SK-N-SH treated with all-trans-retinoic acid at 6 μM for 48 hours (cell line): ENCODE results near the gene RFWD3.

Experiments used
- ATAC-seq: fragments of 200-7000 bp; cut with Tn5 transposase; 3 replicates; pipeline ENCODE4 v1.9.1; 2020; ENCODE audit warnings: mild to moderate bottlenecking, moderate library complexity
- BACH2 ChIP-seq: fragments of 250-450 bp; sonication (Bioruptor Pico); IDR thresholded peaks from 2 replicates; pipeline ENCODE4 v1.9.0; 2021; ENCODE audit warnings: mild to moderate bottlenecking, borderline replicate concordance
- CREB5 ChIP-seq: fragments of 250-450 bp; sonication (Bioruptor Pico); IDR thresholded peaks from 2 replicates; pipeline ENCODE4 v1.5.1; 2020; ENCODE audit warnings: low read depth, mild to moderate bottlenecking, moderate library complexity
- CSDC2 ChIP-seq: fragments of 250-450 bp; sonication (Bioruptor Pico); IDR thresholded peaks from 2 replicates; pipeline ENCODE4 v1.5.0; 2020; ENCODE audit warnings: mild to moderate bottlenecking, moderate library complexity
- CSRNP3 ChIP-seq: fragments of 250-450 bp; sonication (Bioruptor Pico); IDR thresholded peaks from 2 replicates; pipeline ENCODE4 v1.5.1; 2021; ENCODE audit warnings: mild to moderate bottlenecking, moderate library complexity
- ESRRG ChIP-seq: fragments of 250-450 bp; sonication (Bioruptor Pico); IDR thresholded peaks from 2 replicates; pipeline ENCODE4 v1.6.1; 2021; ENCODE audit warnings: mild to moderate bottlenecking
- GLIS3 ChIP-seq: fragments of 250-450 bp; sonication (Bioruptor Pico); IDR thresholded peaks from 2 replicates; pipeline ENCODE4 v1.5.0; 2020; ENCODE audit warnings: mild to moderate bottlenecking, moderate library complexity
- ISL1 ChIP-seq: fragments of 250-450 bp; sonication (Bioruptor Pico); IDR thresholded peaks from 2 replicates; pipeline ENCODE4 v2.1.2; 2022; ENCODE audit warnings: mild to moderate bottlenecking, moderate library complexity
- OSR1 ChIP-seq: fragments of 250-450 bp; sonication (Bioruptor Pico); IDR thresholded peaks from 2 replicates; pipeline ENCODE4 v1.8.0; 2022; ENCODE audit warnings: moderate library complexity, mild to moderate bottlenecking, inconsistent platforms
- PATZ1 ChIP-seq: fragments of 250-450 bp; sonication (Bioruptor Pico); IDR thresholded peaks from 2 replicates; pipeline ENCODE4 v1.8.0; 2020; ENCODE audit warnings: mild to moderate bottlenecking, moderate library complexity, borderline replicate concordance
- POU6F1 ChIP-seq: fragments of 250-450 bp; sonication (Bioruptor Pico); IDR thresholded peaks from 2 replicates; pipeline ENCODE4 v1.8.0; 2021; ENCODE audit warnings: low read depth, mild to moderate bottlenecking, moderate library complexity, borderline replicate concordance
- PPARA ChIP-seq: fragments of 250-450 bp; sonication (Bioruptor Pico); IDR thresholded peaks from 2 replicates; pipeline ENCODE4 v1.5.0; 2020; ENCODE audit warnings: mild to moderate bottlenecking, borderline replicate concordance
- RARB ChIP-seq: fragments of 250-450 bp; sonication (Bioruptor Pico); IDR thresholded peaks from 2 replicates; pipeline ENCODE4 v1.8.0; 2021; ENCODE audit warnings: mild to moderate bottlenecking, moderate library complexity
- SNAI2 ChIP-seq: fragments of 250-450 bp; sonication (Bioruptor Pico); IDR thresholded peaks from 2 replicates; pipeline ENCODE4 v1.5.0; 2020; ENCODE audit warnings: mild to moderate bottlenecking, moderate library complexity
- TCF4 ChIP-seq: fragments of 250-450 bp; sonication (Bioruptor Pico); IDR thresholded peaks from 2 replicates; pipeline ENCODE4 v1.8.0; 2021; ENCODE audit warnings: mild to moderate bottlenecking, moderate library complexity, borderline replicate concordance
- TOX ChIP-seq: fragments of 250-450 bp; sonication (Bioruptor Pico); IDR thresholded peaks from 2 replicates; pipeline ENCODE4 v1.8.0; 2021; ENCODE audit warnings: mild to moderate bottlenecking, moderate library complexity, borderline replicate concordance
- TSHZ2 ChIP-seq: fragments of 250-450 bp; sonication (Bioruptor Pico); IDR thresholded peaks from 2 replicates; pipeline ENCODE4 v1.5.0; 2020; ENCODE audit warnings: mild to moderate bottlenecking, moderate library complexity
- ZC3H10 ChIP-seq: fragments of 250-450 bp; sonication (Bioruptor Pico); IDR thresholded peaks from 2 replicates; pipeline ENCODE4 v1.5.1; 2021; ENCODE audit warnings: mild to moderate bottlenecking, moderate library complexity
- ZFP3 ChIP-seq: fragments of 250-450 bp; sonication (Bioruptor Pico); IDR thresholded peaks from 2 replicates; pipeline ENCODE4 v1.5.0; 2020; ENCODE audit warnings: mild to moderate bottlenecking, moderate library complexity
- ZFP30 ChIP-seq: fragments of 450-650 bp; formaldehyde crosslinking; IDR thresholded peaks from 2 replicates; pipeline ENCODE4 v1.5.0; 2022; ENCODE audit warnings: mild to moderate bottlenecking, moderate library complexity
- ZNF565 ChIP-seq: fragments of 450-650 bp; formaldehyde crosslinking; conservative IDR thresholded peaks from 2 replicates; pipeline ENCODE4 v1.5.0; 2020; ENCODE audit warnings: low read depth, mild to moderate bottlenecking, moderate library complexity
- ZNF70 ChIP-seq: fragments of 450-650 bp; formaldehyde crosslinking; IDR thresholded peaks from 2 replicates; pipeline ENCODE4 v1.5.0; 2020; ENCODE audit warnings: mild to moderate bottlenecking, moderate library complexity
- ZNF8 ChIP-seq: fragments of 450-650 bp; formaldehyde crosslinking; IDR thresholded peaks from 2 replicates; pipeline ENCODE4 v1.5.0; 2020; ENCODE audit warnings: mild to moderate bottlenecking, moderate library complexity

RFWD3 gene

GRCh38 chr16:74680681-74681080, 14.0 kb upstream of the RFWD3 start:
- ATAC-seq: no peak
- TF ChIP-seq ZFP3 (CRISPR knock-in tag) (no peak), ZFP30 (no peak), CSRNP3 (no peak), SNAI2 (CRISPR knock-in tag) (no peak), TCF4 (CRISPR knock-in tag) (no peak), BACH2 (CRISPR knock-in tag) (no peak), ZNF70 (CRISPR knock-in tag) (no peak), GLIS3 (CRISPR knock-in tag) (no peak), TOX (CRISPR knock-in tag) (no peak), TSHZ2 (CRISPR knock-in tag) (no peak), OSR1 (CRISPR knock-in tag) (no peak), ZNF565 (no peak), CSDC2 (CRISPR knock-in tag) (no peak)

GRCh38 chr16:74679983-74680382, 13.3 kb upstream of the RFWD3 start:
- TF ChIP-seq ZC3H10 (CRISPR knock-in tag): no peak
- no peak for TF ChIP-seq BACH2 (CRISPR knock-in tag)
- TF ChIP-seq ESRRG: no peak
- no peak for TF ChIP-seq CSDC2 (CRISPR knock-in tag)
- TF ChIP-seq TSHZ2 (CRISPR knock-in tag): no peak
- no peak for TF ChIP-seq ZNF70 (CRISPR knock-in tag)
- TF ChIP-seq CREB5: no peak
- TF ChIP-seq ZNF565: no peak
- no peak for TF ChIP-seq RARB (CRISPR knock-in tag)
- no peak for TF ChIP-seq ISL1 (CRISPR knock-in tag)
- no peak for TF ChIP-seq ZFP3 (CRISPR knock-in tag)
- TF ChIP-seq PATZ1 (CRISPR knock-in tag): no peak
- no peak for TF ChIP-seq POU6F1 (CRISPR knock-in tag)
- TF ChIP-seq ZNF8 (CRISPR knock-in tag): no peak
- no peak for TF ChIP-seq PPARA (CRISPR knock-in tag)
- TF ChIP-seq ZFP30: no peak
- no peak for ATAC-seq
